Erythroblast (primary cell): ENCODE results near the gene SH3RF2.

Source experiments
- GATA1 ChIP-seq: IDR thresholded peaks from 2 replicates; pipeline ENCODE4 v1.6.1; 2011; ENCODE audit warnings: low read depth, mild to moderate bottlenecking, control low read depth, low read length, moderate library complexity
- POLR2A ChIP-seq: IDR thresholded peaks from 2 replicates; pipeline ENCODE4 v1.6.1; 2011; ENCODE audit warnings: mild to moderate bottlenecking, low read length

GRCh38 chr5:145925803-145926202 is 10.6 kb upstream of the SH3RF2 start:
- TF ChIP-seq POLR2A, result no peak
- TF ChIP-seq GATA1, result no peak
